ENCODE results near the gene AHCYL2. TPM values are rescaled to one million over a fixed set of nuclear protein-coding genes. Genes with fewer than 3 reads are reported as not detected.
"Not testable (repeated sequence)": the region's sequence is repeated elsewhere in the genome, so short reads cannot be mapped to it uniquely, and the experiment has no call there.

The AHCYL2 gene
- total and polyA plus RNA-seq, 2 experiments from 2014 or later: 1.9 to 8.9 TPM

DNA sequence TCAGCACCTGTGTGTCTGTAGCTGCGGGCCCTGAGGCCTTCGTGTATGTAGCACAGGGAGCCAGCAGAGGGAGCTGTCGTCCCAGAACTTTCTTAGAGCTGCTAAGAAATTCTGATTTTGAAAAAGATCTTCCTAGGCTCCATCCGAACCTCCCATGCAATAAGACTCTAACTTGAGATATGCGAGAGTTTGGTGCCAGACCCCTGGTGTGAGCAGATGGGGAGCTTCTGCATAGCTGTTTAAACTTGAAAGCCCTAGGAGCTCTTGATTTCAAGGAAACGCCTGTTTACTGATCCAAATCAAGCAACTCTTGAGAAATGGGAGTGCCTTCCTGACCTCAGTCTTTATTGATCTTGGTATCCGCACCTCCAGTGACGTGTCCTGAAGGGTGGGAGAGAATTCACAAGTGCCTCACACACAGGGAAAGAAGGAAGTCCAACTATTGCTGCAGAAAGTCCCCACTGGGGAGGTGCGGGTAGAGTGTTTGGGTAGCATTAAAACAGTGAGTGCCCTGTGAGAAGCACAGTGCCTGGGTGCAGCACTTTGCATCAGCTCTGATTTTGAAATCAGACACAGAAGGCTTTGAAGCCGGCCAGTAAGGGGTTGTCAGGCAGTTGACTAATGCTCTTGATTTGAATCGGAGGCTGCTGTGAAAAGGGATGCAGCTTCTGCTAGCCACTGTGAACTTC is 143.0 kb downstream of the AHCYL2 start:
- TF ChIP-seq EZH2 (IDR thresholded peaks at IDR 0.05; ENCODE audit: insufficient read depth, poor library complexity, severe bottlenecking) (no peak), EZH2phosphoT487 (IDR thresholded peaks at IDR 0.05; ENCODE audit: insufficient read depth, low read depth) (no peak)
- no peak overlapping the region for H3K4me3 ChIP-seq
- H3K27me3 ChIP-seq (replicated peaks; ENCODE audit: insufficient read depth): no peaks in the 10 kb centered on the region
- H2AFZ ChIP-seq: peak overlapping the region; percentile 52; the same call in 1 of the 2 replicates
- DNase-seq: peak; percentile 82
- in situ Hi-C loops (cut with MboI): loop anchor here (10.0 to 25.0 kb wide), 4 partner anchors 97 to 644 kb away; no protein-coding TSS in a partner anchor
- H3F3A ChIP-seq (ENCODE audit: insufficient read depth): no peaks in the 10 kb centered on the region
- H3K9me3 ChIP-seq (ENCODE audit: low read depth): no peaks in the 10 kb centered on the region
- H3K4me2 ChIP-seq (ENCODE audit: unreplicated experiment): peak overlapping the region; percentile 69
- WGBS, 2 experiments (ENCODE audit: low coverage in 1 of 2, low lambda C conversion rate in 2 of 2, missing lambda C conversion rate in 2 of 2): 22 to 25% methylated on average over 11 of the region's 11 CpGs
- H3K27ac ChIP-seq: no peak overlapping the region
- H3K79me2 ChIP-seq (ENCODE audit: insufficient read depth): no peaks in the 10 kb centered on the region
- no peak overlapping the region; the same call in 1 of the 2 replicates for H3K9ac ChIP-seq
- H3K4me1 ChIP-seq (ENCODE audit: insufficient read depth): no peaks in the 10 kb centered on the region
- no peaks in the 10 kb centered on the region for H3K36me3 ChIP-seq (ENCODE audit: low read depth)
- no peaks in the 10 kb centered on the region for H3K9me2 ChIP-seq (ENCODE audit: insufficient read depth)
- H4K20me1 ChIP-seq (ENCODE audit: insufficient read depth): no peaks in the 10 kb centered on the region

GRCh38 chr7:129368389-129368986 is 143.7 kb downstream of the AHCYL2 start:
- H3K4me3 ChIP-seq: no peak overlapping the region
- no peak for TF ChIP-seq EZH2 (IDR thresholded peaks at IDR 0.05; ENCODE audit: insufficient read depth, poor library complexity, severe bottlenecking)
- TF ChIP-seq EZH2phosphoT487 (IDR thresholded peaks at IDR 0.05; ENCODE audit: insufficient read depth, low read depth): no peak
- no peak overlapping the region for H3K27ac ChIP-seq
- H3K9me2 ChIP-seq (ENCODE audit: insufficient read depth): no peaks in the 10 kb centered on the region
- in situ Hi-C loops (cut with MboI): loop anchor here (10.0 to 25.0 kb wide), 4 partner anchors 96 to 644 kb away; no protein-coding TSS in a partner anchor
- no peak overlapping the region for H2AFZ ChIP-seq
- H4K20me1 ChIP-seq (ENCODE audit: insufficient read depth): no peaks in the 10 kb centered on the region
- H3K9ac ChIP-seq: no peak overlapping the region
- H3K9me3 ChIP-seq (ENCODE audit: low read depth): no peaks in the 10 kb centered on the region
- no peaks in the 10 kb centered on the region for H3K36me3 ChIP-seq (ENCODE audit: low read depth)
- no peaks in the 10 kb centered on the region for H3K27me3 ChIP-seq (replicated peaks; ENCODE audit: insufficient read depth)
- 85 to 89% methylated on average over 7 of the region's 7 CpGs for WGBS, 2 experiments (ENCODE audit: low coverage in 1 of 2, low lambda C conversion rate in 2 of 2, missing lambda C conversion rate in 2 of 2)
- no peaks in the 10 kb centered on the region for H3K4me1 ChIP-seq (ENCODE audit: insufficient read depth)
- no peak for DNase-seq
- H3F3A ChIP-seq (ENCODE audit: insufficient read depth): no peaks in the 10 kb centered on the region
- H3K4me2 ChIP-seq (ENCODE audit: unreplicated experiment): no peak overlapping the region
- no peaks in the 10 kb centered on the region for H3K79me2 ChIP-seq (ENCODE audit: insufficient read depth)

DNA sequence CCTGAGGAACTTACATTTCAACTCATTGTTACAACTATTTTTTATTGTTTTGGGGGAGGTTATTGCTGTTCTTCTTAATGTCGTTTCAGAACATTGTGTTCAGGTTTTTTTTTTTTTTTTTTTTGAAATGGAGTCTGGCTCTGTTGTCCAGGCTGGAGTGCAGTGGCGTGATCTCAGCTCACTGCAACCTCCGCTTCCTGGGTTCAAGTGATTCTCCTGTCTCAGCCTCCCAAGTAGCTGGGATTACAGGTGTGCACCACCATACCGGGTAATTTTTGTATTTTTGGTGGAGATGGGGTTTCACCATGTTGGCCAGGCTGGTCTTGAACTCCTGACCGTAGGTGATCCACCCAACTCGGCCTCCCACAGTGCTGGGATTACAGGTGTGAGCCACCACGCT is 144.6 kb downstream of the AHCYL2 start:
- in situ Hi-C loops (cut with MboI): loop anchor here (10.0 to 25.0 kb wide), 4 partner anchors 95 to 643 kb away; no protein-coding TSS in a partner anchor
- not testable (repeated sequence) for H3K4me1 ChIP-seq (ENCODE audit: insufficient read depth); H3K9ac ChIP-seq; H3K4me2 ChIP-seq (ENCODE audit: unreplicated experiment); H3K9me2 ChIP-seq (ENCODE audit: insufficient read depth); H4K20me1 ChIP-seq (ENCODE audit: insufficient read depth); H3K9me3 ChIP-seq (ENCODE audit: low read depth); H3K27me3 ChIP-seq (replicated peaks; ENCODE audit: insufficient read depth); DNase-seq; H3K4me3 ChIP-seq; H3K79me2 ChIP-seq (ENCODE audit: insufficient read depth); H2AFZ ChIP-seq; H3K36me3 ChIP-seq (ENCODE audit: low read depth); H3F3A ChIP-seq (ENCODE audit: insufficient read depth); H3K27ac ChIP-seq
- WGBS, 2 experiments (ENCODE audit: low coverage in 1 of 2, low lambda C conversion rate in 2 of 2, missing lambda C conversion rate in 2 of 2): 92 to 94% methylated on average over 7 of the region's 7 CpGs

GRCh38 chr7:129370812-129371211 is 146.0 kb downstream of the AHCYL2 start:
- WGBS, 2 experiments (ENCODE audit: low coverage in 1 of 2, low lambda C conversion rate in 2 of 2, missing lambda C conversion rate in 2 of 2): 57 to 58% methylated on average over 5 of the region's 5 CpGs

More at GRCh38 chr7:129370812-129371211, 146.0 kb downstream of the AHCYL2 start:
- Histone ChIP-seq H4K20me1 (ENCODE audit: insufficient read depth) (no peaks in the 10 kb centered on the region), H3K79me2 (ENCODE audit: insufficient read depth) (no peaks in the 10 kb centered on the region), H3K4me1 (ENCODE audit: insufficient read depth) (no peaks in the 10 kb centered on the region), H3K9me3 (ENCODE audit: low read depth) (no peaks in the 10 kb centered on the region), H3K27me3 (replicated peaks; ENCODE audit: insufficient read depth) (no peaks in the 10 kb centered on the region), H3K4me2 (ENCODE audit: unreplicated experiment) (no peak overlapping the region), H3K27ac (no peak overlapping the region), H2AFZ (no peak overlapping the region), H3K9ac (no peak overlapping the region), H3F3A (ENCODE audit: insufficient read depth) (no peaks in the 10 kb centered on the region), H3K4me3 (no peak overlapping the region), H3K9me2 (ENCODE audit: insufficient read depth) (no peaks in the 10 kb centered on the region), H3K36me3 (ENCODE audit: low read depth) (no peaks in the 10 kb centered on the region)
- DNase-seq: no peak
- no peak for TF ChIP-seq EZH2phosphoT487 (IDR thresholded peaks at IDR 0.05; ENCODE audit: insufficient read depth, low read depth)
- TF ChIP-seq EZH2 (IDR thresholded peaks at IDR 0.05; ENCODE audit: insufficient read depth, poor library complexity, severe bottlenecking): no peak
- in situ Hi-C loops (cut with MboI): loop anchor here (25.0 kb wide), 2 partner anchors 441 to 641 kb away; no protein-coding TSS in a partner anchor

Measured in GM23248 (cell line).